Activated T-cell treated with anti-CD3 and anti-CD28 coated beads for 4 hours (primary cell): Measurements from ENCODE around the gene ZNF516.
A peak's percentile ranks its signal among the peaks of the same experiment; 100 is the strongest.

Experiments used
- DNase-seq: peaks from one replicate; pipeline ENCODE4 v3.0.0-alpha.2; 2020

ZNF516 gene

GRCh38 chr18:76507830-76508385 is 12.9 kb upstream of the ZNF516 start:
- no peak for DNase-seq

DNA sequence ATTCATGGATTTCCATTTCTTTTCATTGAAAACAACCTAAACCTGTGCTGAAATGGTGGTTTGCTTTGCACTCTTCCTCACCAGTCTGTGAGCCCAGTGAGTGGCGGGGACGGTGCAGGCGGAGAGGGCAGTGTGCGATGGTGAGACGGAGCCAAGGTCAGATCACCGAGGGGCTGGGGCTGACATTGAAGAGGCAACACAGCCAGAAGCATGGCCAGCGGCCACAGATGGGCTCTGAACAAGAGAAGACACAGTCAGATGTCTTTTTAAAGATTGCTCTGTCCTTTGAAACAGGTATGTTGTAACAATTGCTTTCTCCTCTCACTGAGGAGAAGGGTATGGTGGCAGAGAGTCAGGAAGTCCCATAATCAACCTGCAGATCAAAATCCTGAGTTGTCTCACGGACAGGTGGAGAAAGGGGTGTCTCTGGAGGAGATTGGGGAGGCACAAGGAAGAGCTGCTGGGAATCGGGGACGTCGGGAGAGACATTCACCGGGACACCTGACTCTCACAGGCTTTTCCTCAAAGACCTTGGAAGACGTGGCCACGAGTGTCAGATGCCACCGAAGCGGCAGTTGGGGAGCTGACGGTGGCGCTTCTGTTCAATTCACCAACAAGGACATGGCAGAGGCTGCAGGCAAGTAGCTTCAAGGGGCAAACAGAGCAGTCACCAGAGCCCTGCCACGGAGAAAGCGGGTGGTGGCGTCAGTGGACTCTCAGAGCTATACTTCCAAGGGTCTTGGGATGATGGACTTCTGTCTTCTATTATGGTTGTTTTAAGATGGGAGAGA is 12.1 kb upstream of the ZNF516 start:
- no peak for DNase-seq

GRCh38 chr18:76506395-76506794 is 11.4 kb upstream of the ZNF516 start:
- no peak for DNase-seq

- no peak for DNase-seq
Measured at GRCh38 chr18:76505614-76506013, 10.6 kb upstream of the ZNF516 start.

DNA sequence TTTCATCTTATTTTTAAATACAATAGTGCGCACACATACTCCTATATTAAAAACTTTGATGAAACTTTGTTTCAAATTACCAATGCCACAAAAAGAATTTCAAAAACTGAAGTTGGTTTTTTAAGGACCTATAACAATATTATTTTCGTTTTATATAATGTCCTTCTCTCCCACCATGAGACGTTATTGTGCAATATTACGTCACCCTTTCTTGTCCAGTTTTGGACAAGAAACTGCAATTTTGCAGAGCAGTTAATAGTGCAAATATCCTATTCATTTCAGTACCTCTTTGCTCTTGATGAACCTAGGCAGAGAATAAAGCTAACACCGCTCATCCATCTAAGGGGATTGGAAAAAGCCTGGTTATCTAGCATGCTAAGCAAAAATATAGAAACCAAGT is 9.7 kb upstream of the ZNF516 start:
- no peak for DNase-seq

DNA sequence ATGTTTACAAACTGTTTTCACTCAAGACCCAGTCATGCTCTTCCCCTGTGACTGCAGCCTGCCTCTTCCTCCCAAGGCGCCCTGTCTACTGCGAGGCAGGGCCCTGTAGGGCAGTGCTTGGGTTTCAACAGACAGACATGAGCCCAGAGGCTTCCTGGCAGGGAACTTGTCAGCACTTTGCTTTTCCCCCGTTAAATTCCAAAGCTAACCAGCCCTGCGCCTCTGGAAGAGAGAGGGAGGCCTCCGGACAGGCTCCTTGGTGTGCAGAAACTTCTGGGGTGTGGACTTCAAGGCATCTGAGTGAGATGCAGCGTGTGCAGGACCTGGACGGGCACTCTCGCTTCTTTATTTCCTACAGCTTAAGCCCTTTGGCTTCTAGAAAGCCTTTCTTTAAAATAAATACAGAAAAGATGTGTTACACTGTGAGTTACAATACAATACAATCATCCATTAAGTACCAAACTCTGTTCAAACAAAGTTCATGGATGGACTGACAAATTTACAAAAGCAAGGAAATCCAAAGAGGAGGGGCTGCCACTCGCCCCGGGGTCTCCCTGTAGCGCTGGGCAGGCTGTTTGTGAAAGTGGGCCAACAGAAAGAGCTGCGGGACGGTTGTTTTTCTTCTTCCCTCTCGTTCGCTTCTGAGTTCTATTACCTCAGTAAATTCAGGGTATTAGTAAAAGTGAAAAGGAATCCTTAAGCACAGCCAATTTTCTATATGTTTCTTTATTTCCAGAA is 8.8 kb upstream of the ZNF516 start:
- no peak for DNase-seq

DNA sequence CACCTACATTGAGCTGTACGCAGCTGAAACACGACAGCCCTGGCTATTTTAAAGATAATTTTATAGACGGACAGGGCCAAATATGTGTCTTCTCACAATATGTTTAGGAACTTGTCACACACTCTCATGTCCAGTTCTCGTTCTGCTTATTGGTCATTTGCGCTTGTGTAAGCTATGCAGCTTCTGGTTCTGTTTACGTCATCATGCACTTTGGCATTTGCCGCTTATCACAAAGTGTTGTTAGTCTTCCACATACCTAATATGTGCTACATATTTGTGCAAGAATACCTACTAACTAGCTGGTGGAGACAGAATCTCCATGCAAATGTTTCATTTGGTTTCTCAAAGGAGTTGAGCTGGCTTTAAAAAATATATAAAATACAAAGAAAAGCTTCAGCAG is 7.5 kb upstream of the ZNF516 start:
- no peak for DNase-seq

DNA sequence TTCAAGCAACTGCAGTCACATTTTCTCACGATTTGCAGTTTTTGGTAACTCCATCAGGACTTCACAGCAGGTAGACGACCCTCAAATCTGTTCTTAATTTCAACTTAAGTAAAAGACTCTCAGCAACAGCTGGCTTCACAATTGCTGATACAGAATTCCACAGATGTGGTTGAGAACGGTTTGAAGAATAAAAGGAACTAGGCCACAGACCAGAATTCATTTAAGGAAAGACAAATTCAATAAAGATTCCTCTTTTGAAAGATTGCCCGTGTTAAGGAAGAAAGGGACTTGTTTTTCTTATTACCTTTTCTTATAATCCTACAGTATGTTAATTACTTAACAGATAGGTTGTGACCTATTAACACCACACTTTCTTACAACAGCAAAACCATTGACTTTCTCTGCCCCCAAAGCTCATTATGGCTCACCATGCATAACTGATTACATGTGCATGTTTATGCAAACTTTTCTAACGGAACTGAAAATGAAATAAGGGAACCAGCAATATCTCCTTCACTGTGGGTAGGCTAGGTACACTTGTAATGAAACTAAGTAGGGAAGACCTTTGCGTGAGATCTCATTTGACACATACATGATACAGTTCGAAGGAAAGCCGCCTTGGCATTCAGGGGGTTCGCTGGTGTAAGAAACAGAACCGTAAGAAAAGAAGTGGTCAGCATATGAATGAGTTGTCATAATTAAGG is 4.7 kb upstream of the ZNF516 start:
- DNase-seq, result no peak

DNA sequence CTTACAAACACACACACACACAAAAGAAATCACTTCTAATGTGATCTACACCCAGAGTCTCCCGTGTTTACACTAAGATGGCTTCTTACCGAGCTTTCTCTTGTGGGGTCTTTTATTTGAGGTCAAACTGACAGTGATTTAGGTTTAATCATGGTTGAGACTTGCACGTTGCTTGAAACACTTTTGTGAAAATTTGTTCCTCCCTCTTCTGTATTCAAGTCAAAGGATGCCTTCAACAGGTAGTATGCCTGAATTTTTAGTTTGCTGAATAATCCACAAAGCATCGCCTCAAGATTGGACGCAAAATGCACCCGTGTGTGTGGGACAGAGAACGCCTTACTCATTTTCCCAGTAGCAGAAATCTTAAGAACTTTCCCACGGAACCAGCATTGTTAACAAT is 4.0 kb upstream of the ZNF516 start:
- DNase-seq, result no peak

DNA sequence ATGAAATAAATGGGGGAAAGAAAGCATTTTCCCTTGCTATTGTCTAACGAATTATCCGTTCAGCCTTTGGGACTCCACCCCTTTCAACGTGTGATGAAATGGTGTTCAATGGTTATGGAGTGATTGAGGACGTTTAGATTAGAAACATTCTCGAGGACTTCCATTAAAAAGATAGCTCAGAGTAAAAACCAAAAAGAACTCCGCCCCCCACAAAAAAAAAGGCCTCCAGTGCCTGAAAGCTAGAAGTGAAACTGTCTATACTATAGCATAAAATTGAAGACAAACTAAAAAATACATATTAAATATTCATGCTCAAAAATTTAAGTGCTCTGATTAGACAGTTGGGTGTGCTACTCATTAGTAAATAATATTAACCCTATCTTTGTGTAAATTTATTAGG is 3.0 kb upstream of the ZNF516 start:
- DNase-seq, result no peak

- no peak for DNase-seq
Measured at GRCh38 chr18:76497021-76497420, 2.0 kb upstream of the ZNF516 start.

- no peak for DNase-seq
Measured at GRCh38 chr18:76496194-76496890, 1.3 kb upstream of the ZNF516 start.

GRCh38 chr18:76495435-76496193 is 572 bp upstream of the ZNF516 start:
- DNase-seq, result no peak

DNA sequence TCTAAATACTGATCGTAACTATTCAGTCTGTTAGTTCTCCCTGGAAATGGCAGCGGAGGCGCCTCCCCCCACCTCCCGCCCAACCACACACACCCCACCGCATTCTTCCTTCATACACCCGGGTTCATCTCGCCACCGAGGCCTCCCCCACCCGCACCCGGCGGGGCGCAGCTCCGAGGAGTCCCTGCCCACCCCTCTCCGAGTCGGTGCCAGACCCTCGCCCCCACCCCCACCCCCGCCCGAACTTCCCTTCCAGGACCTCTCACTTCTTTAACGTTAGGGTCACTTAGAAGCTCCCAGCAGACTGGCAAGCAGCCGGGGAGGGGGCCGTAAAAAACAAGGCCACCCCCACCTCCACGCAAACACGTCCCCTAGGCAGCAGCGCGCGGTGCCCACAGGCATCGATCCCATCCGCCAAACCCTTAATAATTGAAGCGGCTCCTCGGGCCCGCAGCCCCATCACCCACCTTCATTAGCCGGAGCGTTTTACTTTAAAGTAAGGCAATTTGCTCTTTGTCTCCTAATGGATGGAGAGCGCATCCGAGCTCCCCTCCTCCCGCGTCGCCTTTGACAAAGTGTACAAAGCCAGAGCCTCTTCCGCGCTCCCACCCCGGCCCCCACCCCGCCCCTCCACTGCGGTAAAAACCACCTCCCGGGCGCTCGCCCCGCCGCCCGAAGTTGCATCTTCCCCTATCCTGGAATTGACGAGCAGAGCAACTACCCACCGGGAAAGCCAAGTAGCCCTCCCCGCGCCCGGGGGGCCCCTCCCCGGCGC is 624 bp downstream of the ZNF516 start:
- no peak for DNase-seq

- DNase-seq, result no peak
Measured at GRCh38 chr18:76493213-76494161, 1.6 kb downstream of the ZNF516 start.

- peak; percentile 98 for DNase-seq
Measured at GRCh38 chr18:76492669-76493212, 2.3 kb downstream of the ZNF516 start.

DNA sequence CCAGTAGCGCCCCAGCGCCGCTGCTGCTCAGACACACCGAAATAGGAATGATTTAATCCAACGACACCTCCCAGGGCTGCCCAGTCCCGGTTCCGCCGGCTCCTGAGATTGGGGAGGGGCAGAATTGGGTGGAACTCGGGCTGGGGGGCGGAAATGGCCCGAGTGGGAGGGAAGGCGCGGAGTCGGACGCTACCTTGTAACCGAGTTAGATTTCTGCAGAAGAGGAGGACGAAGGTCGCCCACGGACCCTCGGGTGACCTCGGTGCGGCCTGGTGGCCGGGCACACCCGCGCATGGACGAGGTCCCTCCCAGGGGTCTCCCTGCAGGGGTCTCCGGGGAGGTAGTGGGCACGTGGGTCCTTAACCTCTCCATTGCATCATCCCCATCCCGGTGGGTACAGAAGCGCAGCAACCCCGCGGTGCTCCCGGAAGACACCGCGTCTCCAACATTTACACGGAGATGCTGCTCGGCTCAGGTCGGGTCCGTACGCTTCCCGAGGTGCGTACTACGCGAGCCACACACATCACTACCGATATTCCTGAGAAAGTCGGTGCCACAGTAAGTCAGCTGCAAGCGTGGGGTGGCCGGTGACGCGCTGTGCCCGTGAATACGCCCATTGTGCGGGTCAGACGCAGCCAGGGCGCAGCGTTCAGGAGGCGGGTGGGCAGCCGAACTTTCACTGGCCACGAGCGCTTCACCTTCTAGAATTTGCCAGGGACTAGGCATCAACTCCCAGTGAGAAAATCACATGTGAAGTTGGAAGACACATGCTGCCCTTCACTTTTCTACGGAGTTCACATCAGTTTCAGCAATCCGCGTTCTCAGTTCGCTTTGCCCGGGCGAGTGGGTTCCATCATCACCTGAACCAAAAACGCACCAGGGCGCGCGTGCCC is 3.0 kb downstream of the ZNF516 start:
- DNase-seq, result peak; percentile 26

GRCh38 chr18:76491473-76491775 is 3.6 kb downstream of the ZNF516 start:
- peak; percentile 70 for DNase-seq
